ENCODE data around the gene C16orf92.
A peak's percentile ranks its signal among the peaks of the same experiment; 100 is the strongest.

Gene C16orf92

GRCh38 chr16:30022887-30023286 is at the start of gene C16orf92:
C16orf92 (plus strand) TSS chr16:30023198; CDS start chr16:30023341, 143 bp downstream.
- no peak for DNase-seq

GRCh38 chr16:29973384-29974246 is 49.4 kb upstream of the C16orf92 start, which contains the start of gene TAOK2:
TAOK2 (plus strand) TSS chr16:29973868; CDS start chr16:29977773, 3,905 bp downstream.
- peak; percentile 78 to 91 (median 84) for DNase-seq

- no peak for DNase-seq
Measured at GRCh38 chr16:29974291-29975133, 48.5 kb upstream of the C16orf92 start.

GRCh38 chr16:29975134-29975538 is 47.9 kb upstream of the C16orf92 start:
- no peak for DNase-seq

DNA sequence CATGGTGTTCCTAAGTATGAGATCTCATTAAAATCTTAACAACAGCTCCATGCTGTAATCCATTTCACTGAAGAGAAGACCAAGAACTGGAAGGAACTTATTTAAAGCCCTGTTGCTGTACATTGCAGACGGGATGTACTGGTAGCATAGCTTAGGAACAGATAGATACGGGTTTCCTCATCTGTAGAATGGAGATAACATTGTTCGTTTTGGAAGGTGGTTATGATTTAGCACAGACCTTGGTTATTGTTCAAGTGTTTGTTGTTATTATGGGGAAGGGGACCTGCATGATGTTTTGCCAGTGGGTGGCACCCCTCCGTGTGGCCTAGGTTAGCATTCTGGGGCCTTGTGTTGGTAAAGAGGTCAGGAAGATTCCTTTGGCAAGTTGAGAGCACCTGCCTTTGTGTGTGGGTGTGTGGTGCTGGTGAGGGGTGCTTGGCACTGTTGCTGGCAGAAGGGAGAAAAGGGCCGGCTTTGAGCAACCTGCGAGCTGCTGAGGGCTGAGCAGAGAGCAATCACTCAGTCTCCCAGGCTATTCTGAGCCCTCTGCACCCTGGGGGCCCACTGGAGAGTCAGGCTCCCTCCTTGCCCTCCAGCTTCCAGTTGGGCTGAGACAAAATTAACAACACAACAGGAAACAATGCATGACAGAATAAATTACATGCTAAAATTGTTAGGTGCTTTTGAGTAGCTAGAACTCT is 47.0 kb upstream of the C16orf92 start:
- DNase-seq, result no peak

DNA sequence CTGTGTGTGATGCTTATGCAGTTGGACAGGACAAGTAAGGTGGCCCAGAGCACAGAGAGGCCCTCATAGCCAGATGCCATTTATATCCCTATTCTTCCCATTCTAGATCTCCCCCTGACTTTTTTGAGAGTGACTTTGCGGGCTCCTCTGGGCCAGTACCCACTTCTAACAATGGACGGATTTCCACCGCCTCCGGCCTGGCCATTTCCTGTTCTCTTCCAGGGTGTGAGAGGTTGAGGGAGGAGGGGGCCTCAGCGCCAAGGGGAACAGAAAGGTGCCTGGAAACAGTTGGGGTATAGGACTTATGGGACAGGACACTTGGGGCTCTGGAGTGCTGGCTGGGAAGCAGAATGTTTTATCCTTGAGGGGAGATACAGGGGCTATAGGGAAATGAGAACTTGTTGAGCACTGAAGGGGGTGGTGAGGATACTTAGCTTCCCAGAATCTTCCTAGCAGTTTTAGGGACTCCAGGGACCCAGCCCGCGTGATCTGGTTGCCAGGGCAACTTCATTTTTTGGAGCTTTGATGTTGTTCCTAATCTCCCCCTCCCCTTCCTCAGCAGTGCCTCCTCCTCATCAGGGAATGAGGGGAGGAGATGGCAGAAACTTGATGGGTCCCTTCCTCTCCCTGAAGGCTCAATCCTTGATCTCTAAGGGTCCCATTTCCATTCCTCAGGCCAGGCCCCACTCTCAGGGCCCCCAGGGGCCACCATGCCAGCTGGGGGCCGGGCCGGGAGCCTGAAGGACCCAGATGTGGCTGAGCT is 45.8 kb upstream of the C16orf92 start:
- DNase-seq, result no peak

- no peak for DNase-seq
Measured at GRCh38 chr16:29978081-29978480, 44.9 kb upstream of the C16orf92 start.

GRCh38 chr16:29978564-29979270 is 44.3 kb upstream of the C16orf92 start:
- no peak for DNase-seq

DNA sequence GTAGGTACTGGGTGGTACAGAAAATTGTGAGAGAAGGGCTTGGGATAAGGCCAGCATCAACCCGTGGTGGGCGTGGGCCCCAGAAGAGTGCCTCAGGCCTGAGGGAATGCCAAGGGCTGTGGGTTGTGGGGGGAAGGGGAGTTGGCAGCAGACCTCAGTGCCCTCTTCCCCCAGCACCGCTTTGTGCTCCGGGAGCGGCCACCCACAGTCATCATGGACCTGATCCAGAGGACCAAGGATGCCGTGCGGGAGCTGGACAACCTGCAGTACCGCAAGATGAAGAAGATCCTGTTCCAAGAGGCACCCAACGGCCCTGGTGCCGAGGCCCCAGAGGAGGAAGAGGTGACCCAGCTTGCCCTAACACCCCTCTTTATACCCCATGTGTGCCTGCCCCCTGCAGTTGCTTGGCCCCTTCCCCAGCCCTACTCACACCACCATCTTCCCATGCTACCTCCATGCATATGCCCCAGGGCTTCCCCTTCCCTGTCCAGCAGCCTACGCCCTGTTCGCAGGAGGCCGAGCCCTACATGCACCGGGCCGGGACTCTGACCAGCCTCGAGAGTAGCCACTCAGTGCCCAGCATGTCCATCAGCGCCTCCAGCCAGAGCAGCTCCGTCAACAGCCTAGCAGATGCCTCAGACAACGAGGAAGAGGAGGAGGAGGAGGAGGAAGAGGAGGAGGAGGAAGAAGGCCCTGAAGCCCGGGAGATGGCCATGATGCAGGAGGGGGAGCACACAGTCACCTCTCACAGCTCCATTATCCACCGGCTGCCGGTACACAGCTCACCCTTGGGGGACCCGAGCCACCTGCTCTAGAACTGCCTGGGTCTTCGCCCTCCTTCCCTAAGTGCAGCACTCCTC is 40.2 kb upstream of the C16orf92 start:
- no peak for DNase-seq

DNA sequence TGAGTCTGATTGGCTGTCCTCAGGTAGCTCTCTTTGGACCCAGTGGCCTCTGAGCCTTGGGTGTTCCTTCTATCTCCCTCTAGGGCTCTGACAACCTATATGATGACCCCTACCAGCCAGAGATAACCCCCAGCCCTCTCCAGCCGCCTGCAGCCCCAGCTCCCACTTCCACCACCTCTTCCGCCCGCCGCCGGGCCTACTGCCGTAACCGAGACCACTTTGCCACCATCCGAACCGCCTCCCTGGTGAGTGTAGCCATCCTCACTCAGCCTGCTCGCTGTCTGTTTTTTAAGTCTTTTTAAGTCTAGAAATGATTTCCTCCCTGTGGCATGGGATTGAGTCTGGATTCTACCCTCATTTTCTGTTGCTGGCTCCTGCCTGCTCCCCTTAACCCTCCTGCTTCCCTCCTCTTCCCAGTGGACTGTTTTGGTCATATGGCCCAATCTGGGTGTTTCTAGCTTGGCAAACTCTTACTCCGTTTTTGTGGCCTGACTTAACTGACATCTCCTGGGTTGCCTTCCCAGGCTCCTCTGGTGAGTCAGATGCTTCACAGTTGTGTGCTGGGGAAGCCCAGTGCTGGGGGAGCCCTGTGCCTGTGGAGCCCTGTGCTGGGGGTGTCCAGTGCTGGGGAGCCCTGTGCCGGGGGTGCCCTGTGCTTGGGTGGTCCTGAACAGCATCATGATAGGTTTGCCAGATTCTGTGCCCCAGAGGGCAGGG is 39.4 kb upstream of the C16orf92 start:
- no peak for DNase-seq

DNA sequence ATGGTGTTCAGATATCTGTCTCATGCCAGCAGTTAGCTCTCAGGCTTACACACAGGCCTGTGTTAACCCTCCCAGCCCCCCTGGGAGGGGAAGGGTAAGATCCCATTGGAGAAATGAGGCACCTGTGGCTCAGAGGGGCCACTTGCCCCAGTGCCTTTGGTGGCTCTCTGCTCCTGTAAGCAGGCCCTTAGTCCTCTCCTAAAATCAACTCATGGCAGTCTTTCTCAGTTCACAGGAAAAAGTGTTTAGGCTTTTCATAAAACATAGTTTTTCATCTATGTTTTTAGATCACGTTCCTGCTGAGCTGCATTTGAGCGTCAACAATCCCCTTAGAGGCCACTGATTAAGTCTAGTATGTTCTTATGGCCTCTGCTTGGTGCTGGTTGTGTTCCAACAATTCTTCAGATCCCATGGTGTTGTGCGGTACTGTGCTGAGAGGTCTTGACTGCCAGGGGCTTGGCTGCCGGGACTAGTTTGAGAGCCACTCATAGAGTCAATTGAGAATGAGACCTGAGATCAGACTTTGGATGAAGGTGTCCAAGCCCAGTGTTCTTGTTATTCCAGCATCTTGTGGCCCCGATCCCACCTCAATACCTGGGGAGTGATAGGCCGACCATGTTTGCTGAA is 38.7 kb upstream of the C16orf92 start:
- no peak for DNase-seq

DNA sequence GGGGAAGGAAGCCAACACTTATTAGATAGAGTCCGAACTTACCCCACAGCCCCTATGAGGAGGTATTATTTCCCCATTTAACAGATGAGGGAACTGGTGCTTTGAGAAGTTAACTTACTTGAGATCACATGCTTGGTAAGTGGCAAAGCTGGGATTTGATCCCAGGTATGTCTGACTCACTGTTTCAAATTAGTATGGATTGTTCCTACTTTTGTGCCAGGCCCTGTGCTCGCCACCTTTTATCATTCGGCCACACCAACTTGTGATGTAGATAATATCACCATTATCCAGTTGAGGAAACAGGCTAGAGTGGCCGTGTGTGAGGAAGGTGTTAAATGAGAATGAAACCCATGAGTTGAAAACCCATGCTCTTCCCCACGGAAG is 38.2 kb upstream of the C16orf92 start:
- DNase-seq, result no peak

DNA sequence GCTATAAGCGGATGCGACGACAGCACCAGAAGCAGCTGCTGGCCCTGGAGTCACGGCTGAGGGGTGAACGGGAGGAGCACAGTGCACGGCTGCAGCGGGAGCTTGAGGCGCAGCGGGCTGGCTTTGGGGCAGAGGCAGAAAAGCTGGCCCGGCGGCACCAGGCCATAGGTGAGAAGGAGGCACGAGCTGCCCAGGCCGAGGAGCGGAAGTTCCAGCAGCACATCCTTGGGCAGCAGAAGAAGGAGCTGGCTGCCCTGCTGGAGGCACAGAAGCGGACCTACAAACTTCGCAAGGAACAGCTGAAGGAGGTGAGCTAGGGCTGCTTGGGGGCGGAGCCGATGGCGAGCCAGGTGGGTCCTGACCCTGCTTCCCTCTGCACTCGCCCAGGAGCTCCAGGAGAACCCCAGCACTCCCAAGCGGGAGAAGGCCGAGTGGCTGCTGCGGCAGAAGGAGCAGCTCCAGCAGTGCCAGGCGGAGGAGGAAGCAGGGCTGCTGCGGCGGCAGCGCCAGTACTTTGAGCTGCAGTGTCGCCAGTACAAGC is 37.7 kb upstream of the C16orf92 start:
- no peak for DNase-seq

- DNase-seq, result no peak
Measured at GRCh38 chr16:29986231-29986630, 36.8 kb upstream of the C16orf92 start.

GRCh38 chr16:29986931-29987330 is 36.1 kb upstream of the C16orf92 start:
- DNase-seq, result no peak

GRCh38 chr16:29987371-29988085 is 35.5 kb upstream of the C16orf92 start:
- DNase-seq, result no peak

DNA sequence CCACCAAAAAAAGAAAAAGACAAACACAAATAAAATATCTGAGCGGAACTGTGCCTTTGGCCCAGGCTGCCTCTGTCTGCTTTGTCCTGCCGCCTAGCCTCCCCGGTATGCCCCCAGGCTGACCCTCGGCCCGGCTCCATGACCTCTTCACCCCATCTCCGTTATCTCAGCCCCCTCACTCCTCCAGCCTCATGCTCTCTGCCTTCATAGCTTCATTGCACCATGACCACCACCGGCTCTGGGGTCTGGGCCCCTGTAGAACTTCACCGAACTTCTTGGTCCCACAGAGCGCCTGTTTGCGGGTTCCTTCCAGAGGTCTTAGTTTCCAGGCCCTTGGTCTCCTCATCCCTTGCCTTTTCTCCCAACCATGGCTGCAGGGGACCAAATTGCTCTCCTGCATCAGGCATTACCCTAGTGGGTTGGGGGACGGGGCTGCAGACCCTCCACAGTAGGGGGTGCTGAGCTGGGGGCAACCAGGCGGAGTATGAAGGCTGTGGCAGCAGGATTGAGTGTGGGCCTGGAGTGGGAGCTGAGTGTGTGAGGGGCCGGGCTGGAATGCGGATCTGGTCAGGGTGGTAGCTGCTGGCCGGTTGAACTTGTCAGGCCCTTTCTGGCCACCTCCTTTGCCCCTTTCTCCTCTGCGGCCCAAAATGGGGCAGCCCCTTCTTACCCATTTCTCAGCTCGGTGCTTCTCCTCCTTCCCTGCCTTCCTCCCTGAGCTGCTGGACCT is 34.5 kb upstream of the C16orf92 start:
- no peak for DNase-seq
